ENCODE measurements around the gene LETM1.

DNA sequence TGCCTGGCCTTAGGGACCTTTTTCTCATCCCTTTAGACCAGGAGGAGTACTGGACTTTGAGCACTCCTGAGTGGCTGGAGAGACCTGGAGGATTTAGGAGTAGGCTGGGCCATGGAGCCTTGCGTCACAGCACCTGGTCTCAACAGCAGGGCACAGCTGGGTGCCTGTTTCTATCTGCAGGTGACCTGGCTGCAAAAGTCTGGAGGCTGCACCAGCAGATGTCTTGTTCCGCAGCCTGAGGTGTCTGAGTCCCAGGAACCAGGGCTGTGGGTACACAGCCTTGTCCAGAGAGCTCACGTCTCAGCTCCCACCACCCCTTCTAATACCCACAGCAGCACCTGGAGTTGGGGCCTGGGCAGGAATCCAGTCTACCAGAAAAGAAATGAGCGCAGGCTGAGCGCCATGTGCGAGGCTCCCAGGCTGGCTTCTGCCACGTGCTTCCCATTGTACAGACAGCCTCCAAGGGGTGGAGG is 10.3 kb upstream of the LETM1 start:
- TF ChIP-seq, protein P1, sequence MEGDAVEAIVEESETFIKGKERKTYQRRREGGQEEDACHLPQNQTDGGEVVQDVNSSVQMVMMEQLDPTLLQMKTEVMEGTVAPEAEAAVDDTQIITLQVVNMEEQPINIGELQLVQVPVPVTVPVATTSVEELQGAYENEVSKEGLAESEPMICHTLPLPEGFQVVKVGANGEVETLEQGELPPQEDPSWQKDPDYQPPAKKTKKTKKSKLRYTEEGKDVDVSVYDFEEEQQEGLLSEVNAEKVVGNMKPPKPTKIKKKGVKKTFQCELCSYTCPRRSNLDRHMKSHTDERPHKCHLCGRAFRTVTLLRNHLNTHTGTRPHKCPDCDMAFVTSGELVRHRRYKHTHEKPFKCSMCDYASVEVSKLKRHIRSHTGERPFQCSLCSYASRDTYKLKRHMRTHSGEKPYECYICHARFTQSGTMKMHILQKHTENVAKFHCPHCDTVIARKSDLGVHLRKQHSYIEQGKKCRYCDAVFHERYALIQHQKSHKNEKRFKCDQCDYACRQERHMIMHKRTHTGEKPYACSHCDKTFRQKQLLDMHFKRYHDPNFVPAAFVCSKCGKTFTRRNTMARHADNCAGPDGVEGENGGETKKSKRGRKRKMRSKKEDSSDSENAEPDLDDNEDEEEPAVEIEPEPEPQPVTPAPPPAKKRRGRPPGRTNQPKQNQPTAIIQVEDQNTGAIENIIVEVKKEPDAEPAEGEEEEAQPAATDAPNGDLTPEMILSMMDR (IDR thresholded peaks at IDR 0.05): no peak
- TF ChIP-seq EZH2 (IDR thresholded peaks at IDR 0.05; ENCODE audit: borderline replicate concordance, insufficient read depth, low read depth, low read length, poor library complexity, severe bottlenecking): no peak
